Measurements from ENCODE around the gene ZBTB45.

GRCh38 chr19:58535857-58536256 is 16.2 kb upstream of the ZBTB45 start:
- TF ChIP-seq ESRRA (CRISPR knock-in tag; IDR thresholded peaks at IDR 0.05; ENCODE audit: borderline replicate concordance) = no peak
- TF ChIP-seq, protein P1, sequence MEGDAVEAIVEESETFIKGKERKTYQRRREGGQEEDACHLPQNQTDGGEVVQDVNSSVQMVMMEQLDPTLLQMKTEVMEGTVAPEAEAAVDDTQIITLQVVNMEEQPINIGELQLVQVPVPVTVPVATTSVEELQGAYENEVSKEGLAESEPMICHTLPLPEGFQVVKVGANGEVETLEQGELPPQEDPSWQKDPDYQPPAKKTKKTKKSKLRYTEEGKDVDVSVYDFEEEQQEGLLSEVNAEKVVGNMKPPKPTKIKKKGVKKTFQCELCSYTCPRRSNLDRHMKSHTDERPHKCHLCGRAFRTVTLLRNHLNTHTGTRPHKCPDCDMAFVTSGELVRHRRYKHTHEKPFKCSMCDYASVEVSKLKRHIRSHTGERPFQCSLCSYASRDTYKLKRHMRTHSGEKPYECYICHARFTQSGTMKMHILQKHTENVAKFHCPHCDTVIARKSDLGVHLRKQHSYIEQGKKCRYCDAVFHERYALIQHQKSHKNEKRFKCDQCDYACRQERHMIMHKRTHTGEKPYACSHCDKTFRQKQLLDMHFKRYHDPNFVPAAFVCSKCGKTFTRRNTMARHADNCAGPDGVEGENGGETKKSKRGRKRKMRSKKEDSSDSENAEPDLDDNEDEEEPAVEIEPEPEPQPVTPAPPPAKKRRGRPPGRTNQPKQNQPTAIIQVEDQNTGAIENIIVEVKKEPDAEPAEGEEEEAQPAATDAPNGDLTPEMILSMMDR (IDR thresholded peaks at IDR 0.05) = no peak
- no peak for TF ChIP-seq ELF4 (CRISPR knock-in tag; IDR thresholded peaks at IDR 0.05; ENCODE audit: low read depth)
- TF ChIP-seq, protein P2, sequence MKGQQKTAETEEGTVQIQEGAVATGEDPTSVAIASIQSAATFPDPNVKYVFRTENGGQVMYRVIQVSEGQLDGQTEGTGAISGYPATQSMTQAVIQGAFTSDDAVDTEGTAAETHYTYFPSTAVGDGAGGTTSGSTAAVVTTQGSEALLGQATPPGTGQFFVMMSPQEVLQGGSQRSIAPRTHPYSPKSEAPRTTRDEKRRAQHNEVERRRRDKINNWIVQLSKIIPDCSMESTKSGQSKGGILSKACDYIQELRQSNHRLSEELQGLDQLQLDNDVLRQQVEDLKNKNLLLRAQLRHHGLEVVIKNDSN (CRISPR knock-in tag; IDR thresholded peaks at IDR 0.05) = no peak

Data from WTC11 (cell line).